Keratinocyte (primary cell): ENCODE measurements around the gene NTNG1. TPM values are rescaled to one million over a fixed set of nuclear protein-coding genes. Genes with fewer than 3 reads are reported as not detected.
A peak's percentile ranks its signal among the peaks of the same experiment; 100 is the strongest.

Experiments used
- DNase-seq: peaks from one replicate; pipeline ENCODE4 v3.0.0-alpha.2; 2011; ENCODE audit warnings: low read depth, missing footprints, low spot score
- FAIRE-seq: peaks from 2 replicates; lab custom pipeline; 2011; peaks lifted over from hg19 to GRCh38; lab: Jason Lieb, UNC
- H2AFZ ChIP-seq: 2 replicates; pipeline ENCODE4 v1.6.0; 2012; ENCODE audit warnings: low read length, control low read depth, inconsistent platforms; ENCODE audit not compliant: control insufficient read depth
- H3K27ac ChIP-seq: 2 replicates; pipeline ENCODE4 v1.5.1; 2011; ENCODE audit warnings: low read length; ENCODE audit not compliant: control insufficient read depth, insufficient read depth
- H3K27me3 ChIP-seq: 3 replicates; pipeline ENCODE4 v1.6.0; 2011; ENCODE audit warnings: low read length; ENCODE audit not compliant: control insufficient read depth, insufficient read depth; ENCODE audit errors: extremely low read depth
- H3K36me3 ChIP-seq, 2 experiments: 2 replicates in 1 of 2; 3 replicates in 1 of 2; pipeline ENCODE4 v1.5.1; 2011; ENCODE audit warnings: low read length in 2 of 2, mild to moderate bottlenecking in 1 of 2; ENCODE audit not compliant: control insufficient read depth in 2 of 2, insufficient read depth in 2 of 2; ENCODE audit errors: extremely low read depth in 1 of 2
- H3K4me1 ChIP-seq: 3 replicates; pipeline ENCODE4 v1.5.1; 2011; ENCODE audit warnings: low read length; ENCODE audit not compliant: control insufficient read depth, insufficient read depth; ENCODE audit errors: extremely low read depth
- H3K4me2 ChIP-seq: 3 replicates; pipeline ENCODE4 v1.6.0; 2011; ENCODE audit warnings: low read depth, low read length; ENCODE audit not compliant: control insufficient read depth, insufficient read depth; ENCODE audit errors: extremely low read depth
- H3K4me3 ChIP-seq, 3 experiments: fragments of 200-600 bp in 1 of 3; sonication (generic) in 1 of 3; 2 replicates in 2 of 3; 3 replicates in 1 of 3; pipeline ENCODE4 v1.5.1; 2011 to 2016; ENCODE audit warnings: low read length in 3 of 3, mild to moderate bottlenecking in 3 of 3, control low read depth in 2 of 3, inconsistent platforms in 1 of 3, low read depth in 1 of 3, mixed read lengths in 1 of 3, mixed run types in 1 of 3, moderate library complexity in 1 of 3; ENCODE audit not compliant: control insufficient read depth in 2 of 3, insufficient read depth in 2 of 3; ENCODE audit errors: extremely low read depth in 1 of 3
- H3K79me2 ChIP-seq: 2 replicates; pipeline ENCODE4 v1.6.0; 2012; ENCODE audit warnings: low read length; ENCODE audit not compliant: control insufficient read depth, insufficient read depth
- H3K9ac ChIP-seq: 3 replicates; pipeline ENCODE4 v1.6.0; 2011; ENCODE audit warnings: low read length; ENCODE audit not compliant: control insufficient read depth, insufficient read depth; ENCODE audit errors: extremely low read depth
- H3K9me1 ChIP-seq: 3 replicates; pipeline ENCODE4 v1.6.0; 2011; ENCODE audit warnings: low read length; ENCODE audit not compliant: control insufficient read depth, insufficient read depth; ENCODE audit errors: extremely low read depth
- H3K9me3 ChIP-seq: 2 replicates; pipeline ENCODE4 v1.5.1; 2012; ENCODE audit warnings: low read depth, low read length; ENCODE audit not compliant: control insufficient read depth
- H4K20me1 ChIP-seq: 3 replicates; pipeline ENCODE4 v1.6.0; 2011; ENCODE audit warnings: low read length; ENCODE audit not compliant: control insufficient read depth, insufficient read depth; ENCODE audit errors: extremely low read depth
- EZH2 ChIP-seq: IDR thresholded peaks from one replicate; pipeline ENCODE4 v1.6.1; 2012; ENCODE audit warnings: inconsistent platforms, mild to moderate bottlenecking, low read length, moderate library complexity
- dilution Hi-C: fragments of 300-500 bp; cut with MboI; formaldehyde crosslinking; loops from one replicate; pipeline ENCODE4 v1.7.0; 2020; ENCODE audit warnings: low sequenced_read_pairs; ENCODE audit not compliant: extremely low pct_ligation_motif_present
- polyA plus RNA-seq, 5 experiments: library from polyadenylated mRNA; depleted of rRNA in 3 of 5; stranded (reverse) in 3 of 5; stranded (forward) in 1 of 5; unstranded in 1 of 5; fragments of >200 nt; gene quantifications; 1 replicate in 1 of 5; 2 replicates in 3 of 5; 3 replicates in 1 of 5; pipeline versions ENCODE4 v1.2.1 to v1.2.3, GENCODE V29; 2011 to 2012; ENCODE audit warnings: missing spikeins in 2 of 5, low read depth in 1 of 5, low replicate concordance in 1 of 5
- TF ChIP-seq, protein P1 (sequence below), 3 experiments: IDR thresholded peaks in 1 of 3; conservative IDR thresholded peaks in 1 of 3; optimal IDR thresholded peaks in 1 of 3; 2 replicates in 2 of 3; 3 replicates in 1 of 3; pipeline versions ENCODE3 to v1.5.1; 2011; ENCODE audit warnings: low read length in 3 of 3, mild to moderate bottlenecking in 3 of 3, moderate library complexity in 2 of 3, control low read depth in 1 of 3, inconsistent platforms in 1 of 3; ENCODE audit not compliant: insufficient read depth in 2 of 3; ENCODE audit errors: extremely low read depth in 1 of 3

The NTNG1 gene
- polyA plus RNA-seq, 1 donor (not counting 4 experiments of a cell fraction or from before 2014, with no cell fraction given): 8.1 TPM

DNA sequence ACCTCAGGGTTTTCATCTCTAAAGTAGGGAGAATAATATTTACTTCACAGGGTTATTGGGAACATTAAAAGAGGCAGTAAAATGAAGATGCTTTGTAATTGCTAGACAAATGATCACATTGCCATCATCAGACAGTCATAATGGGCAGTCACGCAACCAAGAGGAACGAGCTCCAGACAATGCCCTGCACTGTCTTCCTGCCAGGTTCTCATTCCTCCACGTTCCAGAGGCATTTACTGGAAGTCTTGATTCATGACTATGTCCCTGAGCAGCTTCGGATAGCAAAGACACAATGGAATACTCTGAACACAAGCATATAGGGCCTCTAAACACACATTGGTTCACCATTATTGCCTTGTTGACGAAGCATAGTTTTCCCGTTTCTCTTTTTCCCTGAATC is 389.7 kb downstream of the NTNG1 start:
- H3K9ac ChIP-seq: peak overlapping the region; percentile 70

DNA sequence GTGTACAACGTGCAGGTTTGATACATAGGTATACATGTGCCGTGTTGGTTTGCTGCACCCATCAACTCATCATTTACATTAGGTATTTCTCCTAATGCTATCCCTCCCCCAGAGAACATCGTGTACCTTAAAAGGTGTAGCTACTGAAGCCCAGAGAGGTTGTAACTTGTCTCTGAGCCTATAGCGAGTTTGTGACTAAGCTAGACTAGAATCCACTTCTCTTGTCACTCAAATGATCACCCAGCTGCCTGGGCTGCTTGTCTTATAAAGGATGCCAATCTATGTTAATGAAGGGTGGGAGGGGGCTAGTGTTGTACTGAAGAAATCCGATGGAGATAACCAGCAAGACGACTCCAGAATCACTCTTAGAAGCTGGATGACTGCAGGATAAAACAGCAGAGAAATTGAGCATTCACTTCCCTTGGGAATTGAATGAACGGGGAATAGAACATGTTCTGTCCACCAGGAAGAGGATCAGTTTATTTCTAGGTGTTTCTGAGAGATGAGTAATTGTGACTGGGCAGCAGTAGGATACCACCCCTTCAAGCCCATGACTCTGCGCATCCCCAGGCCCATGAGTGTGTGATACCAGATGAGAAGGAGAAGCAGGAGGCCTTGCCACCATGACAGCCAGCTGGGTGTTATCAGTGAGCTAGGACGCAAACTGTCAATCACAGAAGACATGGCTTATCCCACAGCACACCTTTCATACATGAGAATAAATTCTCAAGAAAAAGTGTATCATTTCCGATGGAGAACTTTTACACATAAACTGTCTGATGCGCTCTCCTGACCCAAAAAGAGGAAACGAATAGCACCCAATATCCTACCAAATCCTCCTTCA is 390.4 kb downstream of the NTNG1 start:
- dilution Hi-C loops: no loop called here
- Histone ChIP-seq H3K27me3 (no peaks in the 10 kb centered on the region), H3K79me2 (no peaks in the 10 kb centered on the region), H3K36me3 (no peaks in the 10 kb centered on the region), H3K4me3 (no peak overlapping the region), H2AFZ (no peak overlapping the region), H3K9me3 (no peaks in the 10 kb centered on the region), H3K27ac (peak overlapping the region; percentile 96), H4K20me1 (no peaks in the 10 kb centered on the region), H3K4me1 (peaks cover 45% of the 10 kb centered on the region), H3K9ac (peak overlapping the region; percentile 70), H3K4me2 (peak overlapping the region; percentile 71), H3K9me1 (no peaks in the 10 kb centered on the region)
- no peak for TF ChIP-seq EZH2
- TF ChIP-seq, protein P1, sequence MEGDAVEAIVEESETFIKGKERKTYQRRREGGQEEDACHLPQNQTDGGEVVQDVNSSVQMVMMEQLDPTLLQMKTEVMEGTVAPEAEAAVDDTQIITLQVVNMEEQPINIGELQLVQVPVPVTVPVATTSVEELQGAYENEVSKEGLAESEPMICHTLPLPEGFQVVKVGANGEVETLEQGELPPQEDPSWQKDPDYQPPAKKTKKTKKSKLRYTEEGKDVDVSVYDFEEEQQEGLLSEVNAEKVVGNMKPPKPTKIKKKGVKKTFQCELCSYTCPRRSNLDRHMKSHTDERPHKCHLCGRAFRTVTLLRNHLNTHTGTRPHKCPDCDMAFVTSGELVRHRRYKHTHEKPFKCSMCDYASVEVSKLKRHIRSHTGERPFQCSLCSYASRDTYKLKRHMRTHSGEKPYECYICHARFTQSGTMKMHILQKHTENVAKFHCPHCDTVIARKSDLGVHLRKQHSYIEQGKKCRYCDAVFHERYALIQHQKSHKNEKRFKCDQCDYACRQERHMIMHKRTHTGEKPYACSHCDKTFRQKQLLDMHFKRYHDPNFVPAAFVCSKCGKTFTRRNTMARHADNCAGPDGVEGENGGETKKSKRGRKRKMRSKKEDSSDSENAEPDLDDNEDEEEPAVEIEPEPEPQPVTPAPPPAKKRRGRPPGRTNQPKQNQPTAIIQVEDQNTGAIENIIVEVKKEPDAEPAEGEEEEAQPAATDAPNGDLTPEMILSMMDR (optimal IDR thresholded peaks at IDR 0.05 in 1 of 3, IDR thresholded peaks at IDR 0.05 in 1 of 3, conservative IDR thresholded peaks at IDR 0.05 in 1 of 3; ENCODE audit: extremely low read depth in 1 of 3, insufficient read depth in 2 of 3, low read length in 3 of 3): no peak
- FAIRE-seq (peak; percentile 82), DNase-seq (peak; percentile 84)

More for the DNA sequence above, 389.7 kb downstream of the NTNG1 start:
- Histone ChIP-seq H3K79me2 (no peaks in the 10 kb centered on the region), H3K4me3 (peak overlapping the region in 1 of 3 experiments; percentile 41), H2AFZ (peak overlapping the region; percentile 55), H4K20me1 (no peaks in the 10 kb centered on the region), H3K4me1 (peaks cover 38% of the 10 kb centered on the region), H3K9me1 (no peaks in the 10 kb centered on the region), H3K27me3 (no peaks in the 10 kb centered on the region), H3K4me2 (peak overlapping the region; percentile 71), H3K36me3 (no peaks in the 10 kb centered on the region), H3K27ac (peak overlapping the region; percentile 96), H3K9me3 (no peaks in the 10 kb centered on the region)
- TF ChIP-seq EZH2: no peak
- TF ChIP-seq, protein P1 (optimal IDR thresholded peaks at IDR 0.05 in 1 of 3, IDR thresholded peaks at IDR 0.05 in 1 of 3, conservative IDR thresholded peaks at IDR 0.05 in 1 of 3; ENCODE audit: extremely low read depth in 1 of 3, insufficient read depth in 2 of 3, low read length in 3 of 3): no peak
- DNase-seq (no peak), FAIRE-seq (peak; percentile 94)
- dilution Hi-C loops: no loop called here
